Measurements from ENCODE around the gene MYOD1. TPM values are rescaled to one million over a fixed set of nuclear protein-coding genes. Genes with fewer than 3 reads are reported as not detected.

The MYOD1 gene
- total and polyA plus RNA-seq, 2 of the 4 experiments (the other 2 are of a cell fraction), result not detected

DNA sequence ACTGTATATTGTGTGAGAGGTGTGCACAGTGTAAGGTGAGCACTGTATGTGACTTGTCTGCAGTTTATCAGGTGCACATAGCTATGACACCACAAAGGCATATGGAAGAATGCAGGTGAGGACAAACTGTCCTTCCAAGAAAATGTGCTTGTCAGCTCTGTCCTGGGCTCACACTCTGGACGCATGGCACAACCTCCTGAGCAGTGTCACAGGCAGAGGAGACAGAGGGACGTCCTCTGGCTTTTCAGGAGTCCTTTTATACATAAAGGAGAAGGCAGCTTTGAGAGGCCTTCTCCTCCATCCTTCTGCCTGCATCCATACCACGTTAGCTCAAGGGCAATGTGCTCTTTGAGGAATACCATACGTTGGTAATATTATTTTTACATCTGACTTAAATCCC lies 7.5 kb upstream of the MYOD1 start:
- Histone ChIP-seq H3K36me3 (ENCODE audit: control insufficient read depth, insufficient read depth, low read length) (no peaks in the 10 kb centered on the region), H3K4me1 (ENCODE audit: control insufficient read depth, insufficient read depth, low read length) (no peaks in the 10 kb centered on the region), H4K8ac (ENCODE audit: low read depth in 2 of 2, low read length in 2 of 2) (no peak overlapping the region), H4K91ac (ENCODE audit: insufficient read depth, low read depth, low read length) (no peak overlapping the region), H3K9me1 (ENCODE audit: insufficient read depth, low read length) (no peaks in the 10 kb centered on the region), H3K9me3 (ENCODE audit: control insufficient read depth, insufficient read depth, low read length) (no peaks in the 10 kb centered on the region), H2BK120ac (ENCODE audit: low read depth, low read length) (no peak overlapping the region), H3K4me3 (ENCODE audit: insufficient read depth, low read depth, low read length) (no peak overlapping the region), H4K5ac (ENCODE audit: low read depth, low read length) (no peak overlapping the region), H3K18ac (ENCODE audit: low read depth, low read length) (no peak overlapping the region), H3K14ac (replicated peaks; ENCODE audit: low read depth, low read length) (no peak overlapping the region), H2AK9ac (replicated peaks; ENCODE audit: low read depth, low read length, poor library complexity) (no peak overlapping the region), H3K27ac (ENCODE audit: insufficient read depth, low read length) (no peak overlapping the region), H3K56ac (ENCODE audit: extremely low read depth, insufficient read depth, low read length) (no peak overlapping the region), H3K23ac (ENCODE audit: low read depth, low read length) (no peak overlapping the region), H3K27me3 (ENCODE audit: control insufficient read depth, insufficient read depth, low read length) (peaks cover 16% of the 10 kb centered on the region), H4K20me1 (ENCODE audit: insufficient read depth, low read length) (no peaks in the 10 kb centered on the region), H3K4me2 (ENCODE audit: low read depth, low read length) (no peak overlapping the region), H2BK20ac (ENCODE audit: low read depth, low read length) (no peak overlapping the region), H2AK5ac (ENCODE audit: low read depth, low read length) (no peak overlapping the region), H3K79me1 (ENCODE audit: low read depth in 1 of 2, low read length in 2 of 2) (no peaks in the 10 kb centered on the region), H2BK15ac (ENCODE audit: low read depth, low read length) (no peak overlapping the region), H2BK5ac (ENCODE audit: low read depth, low read length, poor library complexity, severe bottlenecking) (no peak overlapping the region), H2AFZ (replicated peaks; ENCODE audit: low read length, poor library complexity) (no peak overlapping the region), H3K9ac (ENCODE audit: low read depth, low read length) (no peak overlapping the region), H3K4ac (ENCODE audit: low read depth, low read length) (no peak overlapping the region)
- WGBS, 2 experiments (ENCODE audit: extremely low coverage in 2 of 2, insufficient read length in 1 of 2), result no CpG with 5 or more reads among the region's 4 CpGs
- CTCF ChIA-PET, result no interaction called here
- in situ Hi-C loops (cut with MboI; ENCODE audit: low sequenced_read_pairs), result no loop called here
- intact Hi-C loops (cut with micrococcal nuclease), result no loop called here
- POLR2A ChIA-PET (ENCODE audit: unreplicated experiment), result no interaction called here
- no peak for TF ChIP-seq CTCF (conservative IDR thresholded peaks at IDR 0.05; ENCODE audit: low read depth, low read length)
- TF ChIP-seq FOS (IDR thresholded peaks at IDR 0.05; ENCODE audit: low read depth, low read length), result no peak
- TF ChIP-seq POLR2A (IDR thresholded peaks at IDR 0.05; ENCODE audit: low read depth, low read length), result no peak
- TF ChIP-seq MXI1 (IDR thresholded peaks at IDR 0.05; ENCODE audit: borderline replicate concordance, low read depth, low read length), result no peak
- no peak for DNase-seq
- ATAC-seq (ENCODE audit: low read depth), result no peak
- no TSS peak for BruUV-seq (replicated peaks)
- dilution Hi-C loops (cut with HindIII; ENCODE audit: low sequenced_read_pairs, unreplicated experiment), result no loop called here
